Fibroblast of lung (primary cell): ENCODE results near the gene PDE8B. TPM values are rescaled to one million over a fixed set of nuclear protein-coding genes. Genes with fewer than 3 reads are reported as not detected.
"Not testable (repeated sequence)": the region's sequence is repeated elsewhere in the genome, so short reads cannot be mapped to it uniquely, and the experiment has no call there.

Source experiments
- DNase-seq, 2 donors: peaks; one replicate each; pipeline versions ENCODE4 v3.0.0 to v3.0.0-alpha.2; 2010; ENCODE audit warnings: low read depth in 2 of 2
- H2AFZ ChIP-seq: 2 replicates; pipeline ENCODE4 v1.5.1; 2012; ENCODE audit warnings: low read length, control low read depth, inconsistent platforms
- H3K27ac ChIP-seq: 2 replicates; pipeline ENCODE4 v1.5.1; 2011; ENCODE audit warnings: low read length, control low read depth; ENCODE audit not compliant: insufficient read depth
- H3K27me3 ChIP-seq: 2 replicates; pipeline ENCODE4 v1.5.1; 2011; ENCODE audit warnings: mild to moderate bottlenecking, low read length; ENCODE audit not compliant: control insufficient read depth, insufficient read depth
- H3K36me3 ChIP-seq: 2 replicates; pipeline ENCODE4 v1.5.1; 2011; ENCODE audit warnings: low read length; ENCODE audit not compliant: control insufficient read depth, insufficient read depth
- H3K4me1 ChIP-seq: 2 replicates; pipeline ENCODE4 v1.5.1; 2011; ENCODE audit warnings: low read length; ENCODE audit not compliant: control insufficient read depth, insufficient read depth; ENCODE audit errors: extremely low read depth
- H3K4me2 ChIP-seq: 2 replicates; pipeline ENCODE4 v1.5.1; 2011; ENCODE audit warnings: low read length, control low read depth; ENCODE audit not compliant: insufficient read depth; ENCODE audit errors: extremely low read depth
- H3K4me3 ChIP-seq, 4 experiments: fragments of 200-600 bp in 1 of 4; sonication (generic) in 1 of 4; replicated peaks in 1 of 4; 2 replicates each; pipeline ENCODE4 v1.5.1; 2011 to 2016; ENCODE audit warnings: low read length in 4 of 4, low read depth in 3 of 4, mild to moderate bottlenecking in 3 of 4, control low read depth in 2 of 4, inconsistent platforms in 1 of 4, mixed read lengths in 1 of 4; ENCODE audit not compliant: insufficient read depth in 1 of 4; ENCODE audit errors: control extremely low read depth in 1 of 4
- H3K79me2 ChIP-seq: 2 replicates; pipeline ENCODE4 v1.5.1; 2012; ENCODE audit warnings: mild to moderate bottlenecking, low read length, inconsistent platforms; ENCODE audit not compliant: control insufficient read depth, insufficient read depth
- H3K9ac ChIP-seq: 2 replicates; pipeline ENCODE4 v1.5.1; 2011; ENCODE audit warnings: mild to moderate bottlenecking, low read length, control low read depth; ENCODE audit not compliant: insufficient read depth
- H3K9me3 ChIP-seq: 2 replicates; pipeline ENCODE4 v1.5.1; 2012; ENCODE audit warnings: low read depth, low read length; ENCODE audit not compliant: control insufficient read depth, insufficient read depth
- H4K20me1 ChIP-seq: 2 replicates; pipeline ENCODE4 v1.5.1; 2011; ENCODE audit warnings: low read length; ENCODE audit not compliant: control insufficient read depth, insufficient read depth; ENCODE audit errors: extremely low read depth
- CTCF ChIP-seq, 2 donors: IDR thresholded peaks in 1 of 2; conservative IDR thresholded peaks in 1 of 2; 1 replicate in 1 of 2; 2 replicates in 1 of 2; pipeline ENCODE4 v1.5.1; 2011 to 2012; ENCODE audit warnings: low read length in 2 of 2, control low read depth in 1 of 2, inconsistent platforms in 1 of 2, low read depth in 1 of 2, mild to moderate bottlenecking in 1 of 2
- EZH2 ChIP-seq: IDR thresholded peaks from 2 replicates; pipeline ENCODE4 v1.5.1; 2012; ENCODE audit warnings: low read length, control low read depth, mild to moderate bottlenecking; ENCODE audit errors: missing control alignments
- polyA plus RNA-seq, 2 donors: library from polyadenylated mRNA; depleted of rRNA in 1 of 2; stranded (reverse) in 1 of 2; unstranded in 1 of 2; fragments of >200 nt; gene quantifications; 2 replicates each; pipeline ENCODE4 v1.2.1, GENCODE V29; 2011 to 2012; ENCODE audit warnings: missing spikeins in 1 of 2
- total RNA-seq: library from RNA; depleted of rRNA; stranded (reverse); fragments of >200 nt; gene quantifications from 2 replicates; pipeline ENCODE4 v1.2.1, GENCODE V29; 2014

The PDE8B gene
- total and polyA plus RNA-seq, 2 donors (not counting 1 experiment from before 2014, with no cell fraction given), result 0.17 to 0.18 TPM

- H3K4me2 ChIP-seq, result no peak overlapping the region
- H3K36me3 ChIP-seq, result no peaks in the 10 kb centered on the region
- TF ChIP-seq CTCF (conservative IDR thresholded peaks at IDR 0.05 in 1 of 2, IDR thresholded peaks at IDR 0.05 in 1 of 2; ENCODE audit: low read depth in 1 of 2, low read length in 2 of 2) (no peak), EZH2 (no peak)
- H3K79me2 ChIP-seq, result no peaks in the 10 kb centered on the region
- H3K4me1 ChIP-seq, result no peaks in the 10 kb centered on the region
- no peaks in the 10 kb centered on the region for H3K27me3 ChIP-seq
- H2AFZ ChIP-seq, result no peak overlapping the region
- H3K4me3 ChIP-seq, result no peak overlapping the region
- DNase-seq, result no peak
- H3K9me3 ChIP-seq, result no peaks in the 10 kb centered on the region
- H3K27ac ChIP-seq, result no peak overlapping the region
- H4K20me1 ChIP-seq, result no peaks in the 10 kb centered on the region
- no peak overlapping the region for H3K9ac ChIP-seq
These were observed 243.6 kb downstream of the PDE8B start for GRCh38 chr5:77454123-77454522.

DNA sequence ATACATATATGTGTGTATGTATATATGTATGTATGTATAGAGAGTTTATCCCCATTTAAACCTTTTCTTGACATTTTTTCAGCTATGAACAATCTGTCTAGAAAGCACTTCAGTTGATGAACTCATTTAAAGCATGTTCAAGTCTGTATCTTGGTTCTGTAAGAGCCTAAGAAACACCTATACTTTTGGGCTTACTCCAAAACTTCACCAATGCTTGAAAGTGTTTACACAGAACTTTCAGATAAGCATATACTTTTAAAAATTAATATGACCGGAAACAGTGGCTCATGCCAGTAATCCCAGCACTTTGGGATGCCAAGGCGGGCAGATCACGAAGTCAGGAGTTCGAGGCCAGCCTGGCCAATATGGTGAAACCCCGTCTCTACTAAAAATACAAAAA is 250.8 kb downstream of the PDE8B start:
- H3K4me3 ChIP-seq, result no peak overlapping the region
- no peak overlapping the region for H3K27ac ChIP-seq
- H3K4me2 ChIP-seq, result no peak overlapping the region
- H4K20me1 ChIP-seq, result no peaks in the 10 kb centered on the region
- H3K79me2 ChIP-seq, result no peaks in the 10 kb centered on the region
- TF ChIP-seq CTCF (conservative IDR thresholded peaks at IDR 0.05 in 1 of 2, IDR thresholded peaks at IDR 0.05 in 1 of 2; ENCODE audit: low read depth in 1 of 2, low read length in 2 of 2), result no peak
- TF ChIP-seq EZH2, result no peak
- H3K27me3 ChIP-seq, result no peaks in the 10 kb centered on the region
- no peak overlapping the region for H2AFZ ChIP-seq
- no peaks in the 10 kb centered on the region for H3K4me1 ChIP-seq
- H3K9ac ChIP-seq, result no peak overlapping the region
- DNase-seq, result no peak
- no peaks in the 10 kb centered on the region for H3K9me3 ChIP-seq
- H3K36me3 ChIP-seq, result no peaks in the 10 kb centered on the region

DNA sequence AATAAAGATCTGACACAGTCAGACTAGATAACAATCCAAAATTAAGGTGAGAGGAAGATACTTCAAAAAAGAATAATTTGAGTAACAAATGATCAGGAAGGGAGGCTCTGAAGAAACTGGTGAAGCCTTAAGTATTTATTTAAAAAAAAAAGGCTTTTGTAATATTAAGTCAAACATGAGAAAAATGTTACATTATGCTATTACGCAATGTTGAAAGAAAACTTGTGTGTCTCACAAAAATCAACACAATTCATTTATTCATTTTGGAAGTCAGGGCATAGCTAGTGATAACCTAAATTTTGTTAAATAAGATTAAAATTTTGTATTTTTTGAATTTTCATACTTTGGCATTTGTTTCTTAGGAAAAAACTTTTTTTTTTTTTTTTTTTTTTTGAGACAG is 253.4 kb downstream of the PDE8B start:
- H3K4me1 ChIP-seq, result no peaks in the 10 kb centered on the region
- peak in 1 of 2 donors; percentile 37 for DNase-seq
- no peaks in the 10 kb centered on the region for H3K27me3 ChIP-seq
- H2AFZ ChIP-seq, result no peak overlapping the region
- no peak overlapping the region for H3K9ac ChIP-seq
- no peaks in the 10 kb centered on the region for H3K9me3 ChIP-seq
- no peaks in the 10 kb centered on the region for H4K20me1 ChIP-seq
- TF ChIP-seq EZH2 (no peak), CTCF (conservative IDR thresholded peaks at IDR 0.05 in 1 of 2, IDR thresholded peaks at IDR 0.05 in 1 of 2; ENCODE audit: low read depth in 1 of 2, low read length in 2 of 2) (no peak)
- no peak overlapping the region for H3K4me3 ChIP-seq
- H3K27ac ChIP-seq, result no peak overlapping the region
- H3K4me2 ChIP-seq, result no peak overlapping the region
- no peaks in the 10 kb centered on the region for H3K36me3 ChIP-seq
- H3K79me2 ChIP-seq, result no peaks in the 10 kb centered on the region

GRCh38 chr5:77468875-77469274 is 258.4 kb downstream of the PDE8B start:
- H3K36me3 ChIP-seq, H3K4me3 ChIP-seq, H3K27ac ChIP-seq, H3K27me3 ChIP-seq, DNase-seq, H3K4me1 ChIP-seq, H4K20me1 ChIP-seq, H3K4me2 ChIP-seq, H3K9me3 ChIP-seq, H3K9ac ChIP-seq, H3K79me2 ChIP-seq, H2AFZ ChIP-seq: not testable (repeated sequence)

GRCh38 chr5:77475041-77475440 is 264.6 kb downstream of the PDE8B start:
- not testable (repeated sequence) for DNase-seq, H3K36me3 ChIP-seq, H3K27me3 ChIP-seq, H3K4me2 ChIP-seq, H4K20me1 ChIP-seq, H3K4me3 ChIP-seq, H3K79me2 ChIP-seq, H3K9ac ChIP-seq, H3K27ac ChIP-seq, H2AFZ ChIP-seq, H3K4me1 ChIP-seq, H3K9me3 ChIP-seq
